HepG2 (cell line): Measurements from ENCODE around the gene SLC12A9. TPM values are rescaled to one million over a fixed set of nuclear protein-coding genes. Genes with fewer than 3 reads are reported as not detected.

Experiments used
- ATAC-seq: fragments of 200-7000 bp; cut with Tn5 transposase; 3 replicates; pipeline ENCODE4 v1.9.1; 2020; ENCODE audit warnings: mild to moderate bottlenecking, moderate library complexity
- BruUV-seq: library from RNA; stranded (reverse); fragments of 400-500 nt; replicated peaks from 2 replicates; lab custom pipeline; 2021; lab: Mats Ljungman, UMichigan
- CTCF ChIA-PET: fragments of 300-600 bp; formaldehyde crosslinking; extraction: SDS; loops from one replicate; lab custom pipeline; 2021; ENCODE audit warnings: low total read pairs, inconsistent platforms, low intra/inter-chr PET ratio; lab: Yijun Ruan, JAX
- POLR2A ChIA-PET: fragments of 350-600 bp; sonication (Branson Sonifier 250); formaldehyde crosslinking; loops from one replicate; lab custom pipeline; 2020; ENCODE audit warnings: antibody characterized with exemption, inconsistent platforms; lab: Yijun Ruan, JAX
- DNase-seq: peaks from one replicate; pipeline ENCODE4 v3.0.0-alpha.2; 2015; ENCODE audit warnings: low spot score
- FAIRE-seq: peaks from 3 replicates; lab custom pipeline; 2011; peaks lifted over from hg19 to GRCh38; lab: Jason Lieb, UNC
- H2AFZ ChIP-seq: one replicate; pipeline ENCODE4 v1.6.1; 2011; ENCODE audit warnings: low read length, inconsistent platforms
- H3K27ac ChIP-seq: fragments of 300-600 bp; 3 replicates; pipeline ENCODE4 v1.8.0; 2011; ENCODE audit warnings: mixed run types, mild to moderate bottlenecking, mixed read lengths, low read length, inconsistent platforms; ENCODE audit not compliant: insufficient read depth; ENCODE audit errors: extremely low read length
- H3K27me3 ChIP-seq, 2 experiments: fragments of 200-600 bp in 1 of 2; 2 replicates in 1 of 2; 3 replicates in 1 of 2; pipeline versions ENCODE4 v1.6.0 to v1.8.0; 2011; ENCODE audit warnings: low read length in 2 of 2, mild to moderate bottlenecking in 2 of 2, moderate library complexity in 2 of 2, inconsistent platforms in 1 of 2; ENCODE audit not compliant: insufficient read depth in 2 of 2, control insufficient read depth in 1 of 2
- H3K36me3 ChIP-seq, 2 experiments: fragments of 200-600 bp in 1 of 2; replicated peaks in 1 of 2; 2 replicates in 1 of 2; 3 replicates in 1 of 2; pipeline versions ENCODE4 v1.5.1 to v1.8.0; 2011; ENCODE audit warnings: low read length in 2 of 2, inconsistent platforms in 1 of 2; ENCODE audit not compliant: insufficient read depth in 2 of 2, control insufficient read depth in 1 of 2
- H3K4me1 ChIP-seq: 2 replicates; pipeline ENCODE4 v1.5.1; 2012; ENCODE audit warnings: low read length, inconsistent platforms; ENCODE audit not compliant: insufficient read depth
- H3K4me2 ChIP-seq: 2 replicates; pipeline ENCODE4 v1.6.0; 2011; ENCODE audit warnings: low read depth, low read length, inconsistent platforms
- H3K4me3 ChIP-seq, 3 experiments: fragments of 200-600 bp in 1 of 3; sonication (generic), shearing (Covaris generic) in 1 of 3; replicated peaks in 1 of 3; 2 replicates each; pipeline ENCODE4 v1.5.1; 2011 to 2016; ENCODE audit warnings: low read length in 3 of 3, inconsistent platforms in 2 of 3, low read depth in 2 of 3, mild to moderate bottlenecking in 2 of 3, control low read depth in 1 of 3, mixed read lengths in 1 of 3; ENCODE audit not compliant: insufficient read depth in 1 of 3
- H3K79me2 ChIP-seq: one replicate; pipeline ENCODE4 v1.6.1; 2011; ENCODE audit warnings: low read length, inconsistent platforms; ENCODE audit not compliant: insufficient read depth
- H3K9ac ChIP-seq: 2 replicates; pipeline ENCODE4 v1.6.0; 2011; ENCODE audit warnings: mild to moderate bottlenecking, low read depth, low read length, inconsistent platforms; ENCODE audit not compliant: insufficient read depth
- H3K9me3 ChIP-seq: 2 replicates; pipeline ENCODE4 v1.5.1; 2012; ENCODE audit warnings: mild to moderate bottlenecking, low read length
- H4K20me1 ChIP-seq: 2 replicates; pipeline ENCODE4 v1.6.0; 2011; ENCODE audit warnings: inconsistent platforms, mild to moderate bottlenecking, low read length, moderate library complexity; ENCODE audit not compliant: insufficient read depth
- AGO2 ChIP-seq: fragments of 200-400 bp; formaldehyde crosslinking; optimal IDR thresholded peaks from 2 replicates; pipeline ENCODE3; 2017; ENCODE audit warnings: mild to moderate bottlenecking, low read depth, low read length, moderate library complexity
- HOXA3 ChIP-seq: sonication (generic); formaldehyde crosslinking; IDR thresholded peaks from 2 replicates; pipeline ENCODE4 v1.5.0; 2020; ENCODE audit warnings: missing genetic modification reagents
- LBX2 ChIP-seq: sonication (generic); formaldehyde crosslinking; IDR thresholded peaks from 2 replicates; pipeline ENCODE4 v1.5.0; 2020; ENCODE audit warnings: missing genetic modification reagents, mild to moderate bottlenecking, borderline replicate concordance
- MYNN ChIP-seq: sonication (generic); formaldehyde crosslinking; IDR thresholded peaks from 2 replicates; pipeline ENCODE4 v1.4.0; 2020; ENCODE audit warnings: mild to moderate bottlenecking, low read depth, missing genetic modification reagents
- NRL ChIP-seq: sonication (generic); formaldehyde crosslinking; IDR thresholded peaks from 2 replicates; pipeline ENCODE4 v1.5.0; 2020; ENCODE audit warnings: missing genetic modification reagents, mild to moderate bottlenecking, moderate library complexity, borderline replicate concordance
- PAF1 ChIP-seq: IDR thresholded peaks from 2 replicates; pipeline ENCODE4 v1.6.1; 2016; ENCODE audit warnings: missing genetic modification reagents, missing compliant biosample characterization
- POLR2G ChIP-seq: fragments of 200-400 bp; formaldehyde crosslinking; IDR thresholded peaks from 2 replicates; pipeline ENCODE4 v1.6.1; 2018; ENCODE audit warnings: mild to moderate bottlenecking, low read depth, low read length, moderate library complexity
- PREB ChIP-seq: sonication (generic); formaldehyde crosslinking; IDR thresholded peaks from 2 replicates; pipeline ENCODE4 v1.4.0; 2020; ENCODE audit warnings: missing genetic modification reagents
- SALL2 ChIP-seq: sonication (generic); formaldehyde crosslinking; IDR thresholded peaks from 2 replicates; pipeline ENCODE4 v1.8.1; 2023; ENCODE audit warnings: mild to moderate bottlenecking, missing genetic modification reagents, inconsistent platforms
- TBL1XR1 ChIP-seq: fragments of 150-350 bp; IDR thresholded peaks from 2 replicates; pipeline ENCODE4 v1.6.1; 2014; ENCODE audit warnings: borderline replicate concordance, low read length; ENCODE audit not compliant: partially characterized antibody
- THAP8 ChIP-seq: sonication (generic); formaldehyde crosslinking; IDR thresholded peaks from 2 replicates; pipeline ENCODE4 v1.5.1; 2020; ENCODE audit warnings: missing genetic modification reagents, mild to moderate bottlenecking, borderline replicate concordance
- ZBTB42 ChIP-seq: sonication (generic); formaldehyde crosslinking; IDR thresholded peaks from 2 replicates; pipeline ENCODE4 v1.5.0; 2020; ENCODE audit warnings: mild to moderate bottlenecking, missing genetic modification reagents
- ZFP36 ChIP-seq: fragments of 150-350 bp; IDR thresholded peaks from 2 replicates; pipeline ENCODE4 v1.6.1; 2018; ENCODE audit warnings: borderline replicate concordance, low read length, low read depth; ENCODE audit not compliant: partially characterized antibody
- ZMAT5 ChIP-seq: sonication (generic); formaldehyde crosslinking; IDR thresholded peaks from 2 replicates; pipeline ENCODE4 v1.5.0; 2020; ENCODE audit warnings: mild to moderate bottlenecking, low read depth, missing genetic modification reagents, borderline replicate concordance
- ZNF598 ChIP-seq: sonication (generic); formaldehyde crosslinking; IDR thresholded peaks from 2 replicates; pipeline ENCODE4 v1.5.1; 2020; ENCODE audit warnings: mild to moderate bottlenecking, missing genetic modification reagents, borderline replicate concordance
- ZNF782 ChIP-seq: sonication (generic); formaldehyde crosslinking; IDR thresholded peaks from 2 replicates; pipeline ENCODE4 v1.4.0; 2020; ENCODE audit warnings: missing genetic modification reagents, mild to moderate bottlenecking, borderline replicate concordance
- ZNF839 ChIP-seq: sonication (generic); formaldehyde crosslinking; IDR thresholded peaks from 2 replicates; pipeline ENCODE4 v1.4.0; 2020; ENCODE audit warnings: missing genetic modification reagents, mild to moderate bottlenecking, borderline replicate concordance
- WGBS: methylation state at CpG from one replicate; pipeline ENCODE4 v1.1.6; 2017; ENCODE audit warnings: low lambda C conversion rate; 5-methylcytosine and 5-hydroxymethylcytosine counted together
- in situ Hi-C: cut with HindIII; loops from 2 replicates; pipeline ENCODE4 v1.10.0; 2017; ENCODE audit warnings: low pct_unique_long_range_greater_than_20kb; ENCODE audit not compliant: extremely low pct_ligation_motif_present
- intact Hi-C: fragments of 100-400 bp; cut with micrococcal nuclease; formaldehyde crosslinking; loops from one replicate; pipeline ENCODE4 v1.10.0; 2022; ENCODE audit not compliant: unreplicated experiment
- polyA plus RNA-seq, 8 experiments: library from polyadenylated mRNA; depleted of rRNA in 3 of 8; stranded (reverse) in 7 of 8; unstranded in 1 of 8; fragments of >200 nt; fragmentation: Illumina TruSeq in 4 of 8; extraction: Trizol in 4 of 8; gene quantifications; 2 replicates each; pipeline versions ENCODE4 v1.2.1 to v1.2.3, GENCODE V29; 2011 to 2016; ENCODE audit warnings: low read depth in 4 of 8, missing spikeins in 1 of 8, mixed read lengths in 1 of 8; ENCODE audit not compliant: insufficient read depth in 1 of 8
- total RNA-seq, 5 experiments: library from RNA; depleted of rRNA; stranded (reverse); fragments of >200 nt; fragmentation: Illumina TruSeq; extraction: Trizol; gene quantifications; 2 replicates each; pipeline ENCODE4 v1.2.3, GENCODE V29; 2016; ENCODE audit warnings: low read depth in 1 of 5

SLC12A9 gene
- total and polyA plus RNA-seq, 2 of the 13 experiments (the other 11 are each of a cell fraction or from before 2014, with no cell fraction given): 8.7 to 16.6 TPM

- Histone ChIP-seq H4K20me1 (no peaks in the 10 kb centered on the region), H3K79me2 (no peaks in the 10 kb centered on the region), H3K4me3 (peak overlapping the region; percentile 43 to 65 (median 44)), H3K27me3 (no peaks in the 10 kb centered on the region), H3K9ac (peak overlapping the region; percentile 6; the same call in 1 of the 2 replicates), H3K4me2 (peak overlapping the region; percentile 82), H2AFZ (no peak overlapping the region), H3K36me3 (no peaks in the 10 kb centered on the region), H3K4me1 (peaks cover 64% of the 10 kb centered on the region), H3K27ac (no peak overlapping the region), H3K9me3 (no peaks in the 10 kb centered on the region)
- POLR2A ChIA-PET: interaction anchor here (0.7 to 2.4 kb wide), 6 partner anchors 8 to 53 kb away, joined by 4 to 13 read pairs (median 6); partner anchors contain the start of genes EPHB4, SLC12A9, SRRT and UFSP1
- intact Hi-C loops: no loop called here
- 15% methylated on average over 13 of the region's 17 CpGs for WGBS
- no peak for FAIRE-seq
- peak; percentile 54 for ATAC-seq
- in situ Hi-C loops: no loop called here
- no TSS peak for BruUV-seq
- CTCF ChIA-PET: interaction anchor here (1.7 kb wide), 1 partner anchor 16 kb away, joined by 3 read pairs; the partner anchor contains the start of gene SLC12A9
- DNase-seq: no peak
- no peak for TF ChIP-seq HOXA3 (CRISPR knock-in tag)
- TF ChIP-seq NRL (CRISPR knock-in tag): peak; percentile 28; the same call in 1 of the 2 replicates
- TF ChIP-seq LBX2: no peak
- no peak for TF ChIP-seq ZNF839
- TF ChIP-seq TBL1XR1: no peak
- TF ChIP-seq ZFP36: no peak
- TF ChIP-seq MYNN (CRISPR knock-in tag): no peak
- TF ChIP-seq ZBTB42: no peak
- peak; percentile 29 for TF ChIP-seq AGO2
- TF ChIP-seq ZNF598 (CRISPR knock-in tag): no peak
- TF ChIP-seq PREB (CRISPR knock-in tag): no peak
- TF ChIP-seq ZMAT5 (CRISPR knock-in tag): no peak
- no peak for TF ChIP-seq SALL2
- TF ChIP-seq POLR2G: peak; percentile 36; the same call in 1 of the 2 replicates
- TF ChIP-seq PAF1 (CRISPR knock-in tag): no peak
- TF ChIP-seq THAP8 (CRISPR knock-in tag): no peak
- TF ChIP-seq ZNF782 (CRISPR knock-in tag): no peak
These were observed 16.4 kb upstream of the SLC12A9 start for GRCh38 chr7:100835903-100836811.
